GM18873 (cell line): ENCODE results near the gene RNF39.

Experiments
- ATAC-seq: cut with Tn5 transposase; IDR thresholded peaks from one replicate; pipeline ENCODE4 v1.9.1; 2021; ENCODE audit warnings: mild to moderate bottlenecking, moderate library complexity, moderate number of reproducible peaks; ENCODE audit not compliant: unreplicated experiment, low FRiP score

The RNF39 gene

GRCh38 chr6:30020626-30021025, 54.9 kb downstream of the RNF39 start:
- ATAC-seq: no peak
